ENCODE measurements around the gene RNF31. TPM values are rescaled to one million over a fixed set of nuclear protein-coding genes. Genes with fewer than 3 reads are reported as not detected.

RNF31 gene
- 15.5 and 28.7 TPM in 2 replicates for polyA plus RNA-seq

GRCh38 chr14:24146978-24147760 is at the start of gene RNF31:
Gene RNF31, plus strand, starts transcription at chr14:24147498. Its CDS starts 201 bp downstream, at chr14:24147699.

GRCh38 chr14:24114532-24115421 is 32.5 kb upstream of the RNF31 start, which contains the start of the genes DCAF11 and NRL:
Gene DCAF11, plus strand, starts transcription at chr14:24114777. Its CDS starts 818 bp downstream, at chr14:24115595.
Gene NRL, minus strand, starts transcription at chr14:24114949. Its CDS starts 32,101 bp downstream, at chr14:24082848.

GRCh38 chr14:24130380-24130716 is 16.9 kb upstream of the RNF31 start, which contains the start of gene FITM1:
Gene FITM1, plus strand, starts transcription at chr14:24130659. Its CDS starts 905 bp downstream, at chr14:24131564.

GRCh38 chr14:24135834-24136683 is 11.2 kb upstream of the RNF31 start, which contains the start of gene PSME1:
Gene PSME1, plus strand, starts transcription at chr14:24136194. Its CDS starts 69 bp downstream, at chr14:24136263.

GRCh38 chr14:24141097-24141880 is 6.0 kb upstream of the RNF31 start, which contains the start of gene EMC9:
Gene EMC9, minus strand, starts transcription at chr14:24141591. Its CDS starts 287 bp downstream, at chr14:24141304.

GRCh38 chr14:24146453-24146977 is 783 bp upstream of the RNF31 start, which contains the start of gene PSME2:
Gene PSME2, minus strand, starts transcription at chr14:24146610. Its CDS starts 29 bp downstream, at chr14:24146581.

GRCh38 chr14:24160850-24161804 is 13.8 kb downstream of the RNF31 start, which contains the start of gene IRF9:
Gene IRF9, plus strand, starts transcription at chr14:24161265. Its CDS starts 880 bp downstream, at chr14:24162145.

GRCh38 chr14:24171422-24172260 is 24.3 kb downstream of the RNF31 start, which contains the start of gene REC8:
Gene REC8, plus strand, starts transcription at chr14:24172080. Its CDS starts 473 bp downstream, at chr14:24172553.

GRCh38 chr14:24188251-24189058 is 41.2 kb downstream of the RNF31 start, which contains the start of gene IPO4:
Gene IPO4, minus strand, starts transcription at chr14:24188816. Its CDS starts 29 bp downstream, at chr14:24188787.

GRCh38 chr14:24195186-24196070 is 48.1 kb downstream of the RNF31 start, which contains the start of gene TM9SF1:
Gene TM9SF1, minus strand, starts transcription at chr14:24195441. Its CDS starts 422 bp downstream, at chr14:24195019.

Other genes starting within 250 kb of the RNF31 start
- gene DHRS4, start 193.7 kb upstream of the RNF31 start, polyA plus RNA-seq, result 0.77 and 2.8 TPM in 2 replicates
- 1.9 and 3.5 TPM in 2 replicates for gene DHRS4L2, start 158.6 kb upstream of the RNF31 start, polyA plus RNA-seq
- gene CARMIL3, start 95.5 kb upstream of the RNF31 start, polyA plus RNA-seq, result 0.52 and 1.0 TPM in 2 replicates
- gene CPNE6, start 75.9 kb upstream of the RNF31 start, polyA plus RNA-seq, result 30.4 and 42.2 TPM in 2 replicates
- 1.2 TPM in 1 of 2 replicates, not detected in the other for gene PCK2, start 53.2 kb upstream of the RNF31 start, polyA plus RNA-seq
- 9.2 and 10.2 TPM in 2 replicates for gene DCAF11, start 32.7 kb upstream of the RNF31 start, polyA plus RNA-seq
- gene NRL, start 32.5 kb upstream of the RNF31 start, polyA plus RNA-seq, result 0.27 TPM in 1 of 2 replicates, not detected in the other
- gene FITM1, start 16.8 kb upstream of the RNF31 start, polyA plus RNA-seq, result not detected in 2 replicates
- 104 and 112 TPM in 2 replicates for gene PSME1, start 11.3 kb upstream of the RNF31 start, polyA plus RNA-seq
- gene EMC9, start 5.9 kb upstream of the RNF31 start, polyA plus RNA-seq, result 21.2 and 22.7 TPM in 2 replicates
- gene PSME2, start 888 bp upstream of the RNF31 start, polyA plus RNA-seq, result 117 and 133 TPM in 2 replicates
- gene IRF9, start 13.8 kb downstream of the RNF31 start, polyA plus RNA-seq, result 5.3 and 7.2 TPM in 2 replicates
- gene REC8, start 24.6 kb downstream of the RNF31 start, polyA plus RNA-seq, result 6.9 and 12.6 TPM in 2 replicates
- gene IPO4, start 41.3 kb downstream of the RNF31 start, polyA plus RNA-seq, result 11.9 and 14.7 TPM in 2 replicates
- 16.9 and 18.7 TPM in 2 replicates for gene TM9SF1, start 47.9 kb downstream of the RNF31 start, polyA plus RNA-seq
- not detected in 2 replicates for gene TSSK4, start 58.2 kb downstream of the RNF31 start, polyA plus RNA-seq
- gene CHMP4A, start 66.0 kb downstream of the RNF31 start, polyA plus RNA-seq, result 36.2 and 56.5 TPM in 2 replicates
- gene MDP1, start 68.6 kb downstream of the RNF31 start, polyA plus RNA-seq, result 35.8 and 55.7 TPM in 2 replicates
- gene NEDD8, start 84.9 kb downstream of the RNF31 start, polyA plus RNA-seq, result 1,309 and 1,370 TPM in 2 replicates
- 57.3 and 98.9 TPM in 2 replicates for gene GMPR2, start 85.4 kb downstream of the RNF31 start, polyA plus RNA-seq
- 21.3 and 23.5 TPM in 2 replicates for gene TINF2, start 95.1 kb downstream of the RNF31 start, polyA plus RNA-seq
- gene TGM1, start 115.7 kb downstream of the RNF31 start, polyA plus RNA-seq, result not detected in 2 replicates
- gene RABGGTA, start 124.1 kb downstream of the RNF31 start, polyA plus RNA-seq, result 13.6 and 17.3 TPM in 2 replicates
- 7.7 and 15.5 TPM in 2 replicates for gene DHRS1, start 152.3 kb downstream of the RNF31 start, polyA plus RNA-seq
- gene NOP9, start 152.4 kb downstream of the RNF31 start, polyA plus RNA-seq, result 3.4 and 5.3 TPM in 2 replicates
- 3.6 TPM in 1 of 2 replicates, not detected in the other for gene CIDEB, start 160.5 kb downstream of the RNF31 start, polyA plus RNA-seq
- 0.86 TPM in 1 of 2 replicates, not detected in the other for gene LTB4R2, start 162.6 kb downstream of the RNF31 start, polyA plus RNA-seq
- gene LTB4R, start 164.0 kb downstream of the RNF31 start, polyA plus RNA-seq, result 0.79 and 1.8 TPM in 2 replicates
- 0.99 TPM in 1 of 2 replicates, not detected in the other for gene ADCY4, start 187.6 kb downstream of the RNF31 start, polyA plus RNA-seq
- gene RIPK3, start 192.5 kb downstream of the RNF31 start, polyA plus RNA-seq, result not detected in 2 replicates
- 0.81 and 6.9 TPM in 2 replicates for gene NFATC4, start 220.7 kb downstream of the RNF31 start, polyA plus RNA-seq